HCT116 (cell line): ENCODE measurements around the gene MAP2K2. TPM values are rescaled to one million over a fixed set of nuclear protein-coding genes. Genes with fewer than 3 reads are reported as not detected.

Experiments
- ATAC-seq: fragments of 200-7000 bp; cut with Tn5 transposase; 2 replicates; pipeline ENCODE4 v1.9.1; 2020; ENCODE audit warnings: mild to moderate bottlenecking, moderate library complexity
- BruUV-seq: library from RNA; stranded (reverse); fragments of 400-500 nt; replicated peaks from 2 replicates; lab custom pipeline; 2021; lab: Mats Ljungman, UMichigan
- CTCF ChIA-PET: fragments of 300-600 bp; sonication (Branson Sonifier 250); formaldehyde crosslinking; loops from one replicate; lab custom pipeline; 2021; ENCODE audit warnings: antibody characterized with exemption; lab: Charles Lee
- POLR2A ChIA-PET: fragments of 300-600, 350-600 bp; sonication (Branson Sonifier 250); formaldehyde crosslinking; loops from one replicate; lab custom pipeline; 2021; ENCODE audit warnings: antibody characterized with exemption; lab: Charles Lee
- RAD21 ChIA-PET, 2 experiments: fragments of 300-600 bp; sonication (Branson Sonifier 250); formaldehyde crosslinking; loops; one replicate each; lab custom pipeline; 2023; ENCODE audit warnings: low total read pairs in 2 of 2; ENCODE audit not compliant: uncharacterized antibody in 2 of 2, unreplicated experiment in 2 of 2, low non-redundant PET in 1 of 2; lab: Charles Lee
- DNase-seq: peaks from one replicate; pipeline ENCODE4 v3.0.0-alpha.2; 2010; ENCODE audit warnings: low read depth, low spot score
- H2AFZ ChIP-seq: fragments of 200-600 bp; shearing (Covaris generic), sonication (generic); 2 replicates; pipeline ENCODE4 v1.6.1; 2017; ENCODE audit warnings: low read depth, mixed run types, mixed read lengths, antibody characterized with exemption, low read length; ENCODE audit not compliant: poor library complexity, severe bottlenecking
- H3K27ac ChIP-seq: 2 replicates; pipeline ENCODE4 v1.5.1; 2012; ENCODE audit warnings: low read depth, low read length
- H3K27me3 ChIP-seq: fragments of 200-600 bp; sonication (generic); 2 replicates; pipeline ENCODE4 v1.6.1; 2016; ENCODE audit warnings: mixed run types, low read length, mixed read lengths; ENCODE audit not compliant: insufficient read depth
- H3K36me3 ChIP-seq, 2 experiments: fragments of 200-500 bp in 1 of 2; fragments of 200-600 bp in 1 of 2; sonication (Bioruptor generic) in 1 of 2; sonication (generic) in 1 of 2; 2 replicates each; pipeline versions ENCODE4 v1.5.1 to v1.6.1; 2014 to 2016; ENCODE audit warnings: low read length in 2 of 2, inconsistent platforms in 1 of 2, mixed read lengths in 1 of 2, mixed run types in 1 of 2; ENCODE audit not compliant: insufficient read depth in 2 of 2, control insufficient read depth in 1 of 2
- H3K4me1 ChIP-seq, 2 experiments: fragments of 200-600 bp in 1 of 2; sonication (generic) in 1 of 2; 2 replicates each; pipeline versions ENCODE4 v1.5.1 to v1.6.1; 2012 to 2017; ENCODE audit warnings: low read length in 2 of 2, inconsistent platforms in 1 of 2, mild to moderate bottlenecking in 1 of 2, mixed read lengths in 1 of 2, mixed run types in 1 of 2, moderate library complexity in 1 of 2; ENCODE audit not compliant: insufficient read depth in 2 of 2, control insufficient read depth in 1 of 2
- H3K4me2 ChIP-seq: fragments of 200-600 bp; sonication (generic); 2 replicates; pipeline ENCODE4 v1.6.1; 2017; ENCODE audit warnings: mixed run types, low read length, mixed read lengths
- H3K4me3 ChIP-seq, 2 experiments: fragments of 200-600 bp in 1 of 2; sonication (generic) in 1 of 2; replicated peaks in 1 of 2; 2 replicates each; pipeline ENCODE4 v1.5.1; 2011 to 2016; ENCODE audit warnings: low read length in 2 of 2, control low read depth in 1 of 2, low read depth in 1 of 2, mild to moderate bottlenecking in 1 of 2, mixed read lengths in 1 of 2, mixed run types in 1 of 2
- H3K79me2 ChIP-seq: fragments of 200-600 bp; sonication (generic); 2 replicates; pipeline ENCODE4 v1.6.1; 2017; ENCODE audit warnings: mild to moderate bottlenecking, mixed run types, low read length, moderate library complexity, mixed read lengths; ENCODE audit not compliant: insufficient read depth
- H3K9ac ChIP-seq: fragments of 200-600 bp; sonication (generic); 2 replicates; pipeline ENCODE4 v1.6.1; 2016; ENCODE audit warnings: low read length, mixed read lengths
- H3K9me2 ChIP-seq: fragments of 200-600 bp; sonication (generic), shearing (Covaris generic); 2 replicates; pipeline ENCODE4 v1.6.1; 2017; ENCODE audit warnings: mixed run types, mild to moderate bottlenecking, moderate library complexity; ENCODE audit not compliant: insufficient read depth
- H3K9me3 ChIP-seq, 2 experiments: fragments of 200-500 bp in 1 of 2; fragments of 200-600 bp in 1 of 2; sonication (Bioruptor generic) in 1 of 2; sonication (generic) in 1 of 2; 2 replicates each; pipeline ENCODE4 v1.6.1; 2014 to 2017; ENCODE audit warnings: low read length in 2 of 2, mixed read lengths in 2 of 2, inconsistent platforms in 1 of 2, low read depth in 1 of 2, mild to moderate bottlenecking in 1 of 2, mixed run types in 1 of 2, moderate library complexity in 1 of 2; ENCODE audit not compliant: control insufficient read depth in 1 of 2, insufficient read depth in 1 of 2
- H4K20me1 ChIP-seq: fragments of 200-600 bp; sonication (generic), shearing (Covaris generic); 2 replicates; pipeline ENCODE4 v1.6.1; 2017; ENCODE audit warnings: mixed run types, mild to moderate bottlenecking, moderate library complexity; ENCODE audit not compliant: insufficient read depth
- ATF3 ChIP-seq: IDR thresholded peaks from 2 replicates; pipeline ENCODE4 v1.6.1; 2012
- CBX3 ChIP-seq: IDR thresholded peaks from 2 replicates; pipeline ENCODE4 v1.6.1; 2012; ENCODE audit warnings: low read depth
- CEBPB ChIP-seq: IDR thresholded peaks from 2 replicates; pipeline ENCODE4 v1.6.1; 2012; ENCODE audit warnings: low read depth
- CTCF ChIP-seq, 3 experiments: fragments of 200-600 bp in 1 of 3; sonication (generic) in 1 of 3; IDR thresholded peaks in 2 of 3; conservative IDR thresholded peaks in 1 of 3; 2 replicates each; pipeline ENCODE4 v1.5.1; 2012 to 2017; ENCODE audit warnings: low read depth in 2 of 3, low read length in 2 of 3, antibody characterized with exemption in 1 of 3, borderline replicate concordance in 1 of 3, control low read depth in 1 of 3, mild to moderate bottlenecking in 1 of 3, mixed read lengths in 1 of 3, mixed run types in 1 of 3, moderate library complexity in 1 of 3; ENCODE audit not compliant: insufficient read depth in 1 of 3
- ELF1 ChIP-seq: IDR thresholded peaks from 2 replicates; pipeline ENCODE4 v1.6.1; 2012; ENCODE audit warnings: low read depth, borderline replicate concordance
- EZH2phosphoT487 ChIP-seq: fragments of 200-600 bp; IDR thresholded peaks from 2 replicates; pipeline ENCODE4 v1.6.1; 2018; ENCODE audit warnings: antibody characterized with exemption, borderline replicate concordance
- FOSL1 ChIP-seq: IDR thresholded peaks from 2 replicates; pipeline ENCODE4 v1.6.1; 2012; ENCODE audit warnings: low read depth
- JUND ChIP-seq: IDR thresholded peaks from 2 replicates; pipeline ENCODE4 v1.6.1; 2012
- MAX ChIP-seq: IDR thresholded peaks from 2 replicates; pipeline ENCODE4 v1.6.1; 2012
- POLR2A ChIP-seq: IDR thresholded peaks from 2 replicates; pipeline ENCODE4 v1.7.0; 2011; ENCODE audit warnings: borderline replicate concordance; ENCODE audit not compliant: insufficient read depth, insufficient read length; ENCODE audit errors: extremely low read depth
- POLR2AphosphoS5 ChIP-seq: IDR thresholded peaks from 2 replicates; pipeline ENCODE4 v1.6.1; 2011; ENCODE audit warnings: mild to moderate bottlenecking, low read depth, low read length, moderate library complexity
- RAD21 ChIP-seq: IDR thresholded peaks from 2 replicates; pipeline ENCODE4 v1.6.1; 2012; ENCODE audit warnings: low read depth, mild to moderate bottlenecking
- SP1 ChIP-seq: IDR thresholded peaks from 2 replicates; pipeline ENCODE4 v1.6.1; 2012; ENCODE audit warnings: low read depth
- TCF7L2 ChIP-seq: IDR thresholded peaks from 2 replicates; pipeline ENCODE4 v1.7.0; 2011; ENCODE audit warnings: borderline replicate concordance, inconsistent platforms; ENCODE audit not compliant: insufficient read depth, insufficient read length; ENCODE audit errors: extremely low read depth
- ZFX ChIP-seq: fragments of 450-650 bp; IDR thresholded peaks from 2 replicates; pipeline ENCODE4 v1.6.1; 2017
- ZNF274 ChIP-seq: fragments of 200-500 bp; sonication (Bioruptor generic); IDR thresholded peaks from 2 replicates; pipeline ENCODE4 v1.6.1; 2014; ENCODE audit warnings: mild to moderate bottlenecking, low read depth, low read length, inconsistent platforms
- intact Hi-C: fragments of 100-400 bp; cut with micrococcal nuclease; formaldehyde crosslinking; loops from 2 replicates; pipeline ENCODE4 v1.10.0; 2022
- total RNA-seq: library from RNA; stranded (reverse); gene quantifications from one replicate; pipeline ENCODE4 v1.2.1, GENCODE V29; 2021; ENCODE audit not compliant: unreplicated experiment

The MAP2K2 gene
- total RNA-seq, 1 experiment from 2014 or later: 186 TPM

- no peak for DNase-seq
- H4K20me1 ChIP-seq: no peaks in the 10 kb centered on the region
- no peaks in the 10 kb centered on the region for H3K27me3 ChIP-seq
- H3K27ac ChIP-seq: no peak overlapping the region
- no TSS peak for BruUV-seq
- intact Hi-C loops: no loop called here
- peaks cover 22 to 29% of the 10 kb centered on the region in 2 experiments; a peak in 3 of 4 replicates for H3K36me3 ChIP-seq
- no peak overlapping the region for H2AFZ ChIP-seq
- no peak overlapping the region for H3K9ac ChIP-seq
- POLR2A ChIA-PET: no interaction called here
- ATAC-seq: no peak
- H3K9me2 ChIP-seq: no peaks in the 10 kb centered on the region
- CTCF ChIA-PET: no interaction called here
- no peaks in the 10 kb centered on the region for H3K4me1 ChIP-seq
- TF ChIP-seq CTCF (IDR thresholded peaks at IDR 0.05 in 2 of 3, conservative IDR thresholded peaks at IDR 0.05 in 1 of 3; ENCODE audit: borderline replicate concordance in 1 of 3, insufficient read depth in 1 of 3, low read depth in 2 of 3, low read length in 2 of 3) (no peak), MAX (no peak), TCF7L2 (no peak), CBX3 (no peak), ZFX (no peak)
- H3K4me3 ChIP-seq: no peak overlapping the region
- H3K4me2 ChIP-seq: no peak overlapping the region
- RAD21 ChIA-PET: no interaction called here
- no peaks in the 10 kb centered on the region for H3K9me3 ChIP-seq
- peaks cover 4% of the 10 kb centered on the region; the same call in 1 of the 2 replicates for H3K79me2 ChIP-seq
Observed at GRCh38 chr19:4113398-4114088, 10.4 kb downstream of the MAP2K2 start.

GRCh38 chr19:4112367-4112766 lies 11.6 kb downstream of the MAP2K2 start:
- Histone ChIP-seq H3K4me1 (no peaks in the 10 kb centered on the region), H3K27me3 (no peaks in the 10 kb centered on the region), H3K9me2 (no peaks in the 10 kb centered on the region), H3K9ac (no peak overlapping the region), H4K20me1 (no peaks in the 10 kb centered on the region), H3K4me2 (no peak overlapping the region), H3K27ac (no peak overlapping the region), H2AFZ (no peak overlapping the region), H3K9me3 (no peaks in the 10 kb centered on the region), H3K4me3 (no peak overlapping the region), H3K36me3 (peaks cover 27 to 29% of the 10 kb centered on the region in 2 experiments; a peak in 3 of 4 replicates), H3K79me2 (peaks cover 2% of the 10 kb centered on the region; the same call in 1 of the 2 replicates)
- ChIA-PET RAD21 (no interaction called here), CTCF (no interaction called here), POLR2A (no interaction called here)
- ATAC-seq (no peak), DNase-seq (no peak)
- BruUV-seq: no TSS peak
- intact Hi-C loops: no loop called here
- TF ChIP-seq SP1 (no peak), POLR2AphosphoS5 (no peak), CTCF (IDR thresholded peaks at IDR 0.05 in 2 of 3, conservative IDR thresholded peaks at IDR 0.05 in 1 of 3; ENCODE audit: borderline replicate concordance in 1 of 3, insufficient read depth in 1 of 3, low read depth in 2 of 3, low read length in 2 of 3) (no peak), CEBPB (no peak), RAD21 (no peak), EZH2phosphoT487 (no peak), ATF3 (no peak), ELF1 (no peak), FOSL1 (no peak), JUND (no peak), ZNF274 (no peak), POLR2A (no peak), MAX (no peak)
